Cardiac ventricle fibroblast (primary cell): ENCODE measurements around the gene GPR183. TPM values are rescaled to one million over a fixed set of nuclear protein-coding genes. Genes with fewer than 3 reads are reported as not detected.

ENCODE experiments used
- total RNA-seq: library from RNA; depleted of rRNA; stranded (reverse); fragments of >200 nt; gene quantifications from 2 replicates; pipeline ENCODE4 v1.2.3, GENCODE V29; 2015

GPR183 gene, protein sequence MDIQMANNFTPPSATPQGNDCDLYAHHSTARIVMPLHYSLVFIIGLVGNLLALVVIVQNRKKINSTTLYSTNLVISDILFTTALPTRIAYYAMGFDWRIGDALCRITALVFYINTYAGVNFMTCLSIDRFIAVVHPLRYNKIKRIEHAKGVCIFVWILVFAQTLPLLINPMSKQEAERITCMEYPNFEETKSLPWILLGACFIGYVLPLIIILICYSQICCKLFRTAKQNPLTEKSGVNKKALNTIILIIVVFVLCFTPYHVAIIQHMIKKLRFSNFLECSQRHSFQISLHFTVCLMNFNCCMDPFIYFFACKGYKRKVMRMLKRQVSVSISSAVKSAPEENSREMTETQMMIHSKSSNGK
- not detected in 2 replicates for total RNA-seq

DNA sequence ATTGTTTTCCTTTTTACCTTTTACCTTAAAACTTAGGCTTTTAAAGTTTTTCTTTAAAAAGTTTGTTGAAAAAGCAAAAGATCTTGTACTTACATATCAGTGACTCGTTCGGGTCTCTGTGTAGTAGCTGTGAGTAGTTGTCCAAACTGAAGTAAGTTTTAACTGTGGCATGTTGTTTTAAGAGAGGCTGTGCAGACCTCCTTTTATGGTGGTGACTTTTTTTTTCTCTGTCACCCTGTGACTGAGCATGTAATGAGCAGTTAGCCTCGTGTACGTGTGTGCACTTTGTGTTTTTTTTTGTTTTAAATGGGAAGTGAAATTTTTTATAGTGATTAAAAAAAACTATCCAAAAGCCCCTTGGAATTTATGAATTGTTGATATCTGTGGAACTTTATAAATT, at the start of gene GPR183:
Gene GPR183 (minus strand): TSS at position 153 of the 400 bp plus-strand sequence. CDS start 11,254 bp downstream, outside the sequence.

DNA sequence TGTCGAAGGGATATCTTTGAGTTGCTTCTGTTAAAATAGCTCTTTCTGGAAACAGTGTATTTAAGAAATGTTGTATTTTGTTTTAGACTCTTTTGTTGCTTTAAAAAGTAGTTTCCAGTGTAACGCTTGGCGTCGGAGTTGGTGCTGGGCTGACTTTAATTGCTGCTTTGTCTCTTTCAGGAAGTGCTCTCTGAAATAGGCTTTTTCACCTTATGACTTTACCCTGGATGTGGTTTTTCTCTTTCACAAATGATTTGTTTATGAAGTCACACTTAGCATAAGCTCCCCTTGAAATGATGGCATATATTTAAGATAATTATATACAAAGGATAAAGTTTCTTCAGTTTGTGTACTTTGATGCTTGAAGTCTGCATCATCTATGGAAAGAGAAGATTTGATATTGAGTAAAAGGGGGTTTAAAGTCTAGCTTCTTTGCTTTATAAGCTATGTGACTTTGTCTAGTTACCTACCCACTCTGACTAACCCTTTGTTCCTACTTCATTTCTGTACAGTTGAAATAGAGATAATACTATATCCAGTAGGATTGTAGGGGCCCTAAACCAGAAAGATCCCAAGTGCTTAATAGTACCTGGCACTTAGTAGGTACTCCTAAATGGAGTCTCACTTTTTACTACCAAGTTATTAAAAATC, 48.9 kb downstream of the GPR183 start, which contains the start of gene GPR18:
Gene GPR18 (minus strand): TSS at position 170 of the 651 bp plus-strand sequence. CDS start 2,507 bp downstream, outside the sequence.

Other genes starting within 250 kb of the GPR183 start
- 34.3 and 44.3 TPM in 2 replicates for gene UBAC2, start 106.5 kb downstream of the GPR183 start, total RNA-seq
- gene GPR18, start 49.0 kb downstream of the GPR183 start, total RNA-seq: not detected in 2 replicates
- gene TM9SF2, start 194.1 kb upstream of the GPR183 start, total RNA-seq: 84.0 and 97.5 TPM in 2 replicates